SK-N-DZ (cell line): Measurements from ENCODE around the gene CCDC82.

Source experiments
- DNase-seq: peaks from one replicate; pipeline ENCODE4 v3.0.0-alpha.2; 2015; ENCODE audit warnings: low spot score
- small RNA-seq, 2 experiments: library from RNA; depleted of rRNA; stranded (forward); fragments of <200 nt; gene quantifications; one replicate each; pipeline ENCODE3, GENCODE V24; 2014

Gene CCDC82

DNA sequence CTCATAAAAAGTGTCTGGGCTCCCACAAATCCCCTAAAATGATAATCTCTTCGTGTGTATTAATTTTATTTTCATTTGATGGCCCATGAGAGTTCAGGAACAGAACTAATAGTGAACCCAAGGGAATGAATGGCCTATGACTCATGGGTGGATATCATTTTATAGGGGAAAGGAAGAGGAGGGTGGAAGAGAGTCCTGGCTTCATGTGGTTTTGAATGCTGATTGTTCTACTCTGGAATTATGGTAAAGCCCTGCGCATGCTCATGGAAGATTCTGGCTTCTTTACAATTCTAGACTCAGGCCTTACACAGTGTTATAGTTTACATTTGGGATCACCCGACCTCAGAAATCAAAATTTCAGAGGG lies 82.0 kb downstream of the CCDC82 start:
- DNase-seq = no peak

DNA sequence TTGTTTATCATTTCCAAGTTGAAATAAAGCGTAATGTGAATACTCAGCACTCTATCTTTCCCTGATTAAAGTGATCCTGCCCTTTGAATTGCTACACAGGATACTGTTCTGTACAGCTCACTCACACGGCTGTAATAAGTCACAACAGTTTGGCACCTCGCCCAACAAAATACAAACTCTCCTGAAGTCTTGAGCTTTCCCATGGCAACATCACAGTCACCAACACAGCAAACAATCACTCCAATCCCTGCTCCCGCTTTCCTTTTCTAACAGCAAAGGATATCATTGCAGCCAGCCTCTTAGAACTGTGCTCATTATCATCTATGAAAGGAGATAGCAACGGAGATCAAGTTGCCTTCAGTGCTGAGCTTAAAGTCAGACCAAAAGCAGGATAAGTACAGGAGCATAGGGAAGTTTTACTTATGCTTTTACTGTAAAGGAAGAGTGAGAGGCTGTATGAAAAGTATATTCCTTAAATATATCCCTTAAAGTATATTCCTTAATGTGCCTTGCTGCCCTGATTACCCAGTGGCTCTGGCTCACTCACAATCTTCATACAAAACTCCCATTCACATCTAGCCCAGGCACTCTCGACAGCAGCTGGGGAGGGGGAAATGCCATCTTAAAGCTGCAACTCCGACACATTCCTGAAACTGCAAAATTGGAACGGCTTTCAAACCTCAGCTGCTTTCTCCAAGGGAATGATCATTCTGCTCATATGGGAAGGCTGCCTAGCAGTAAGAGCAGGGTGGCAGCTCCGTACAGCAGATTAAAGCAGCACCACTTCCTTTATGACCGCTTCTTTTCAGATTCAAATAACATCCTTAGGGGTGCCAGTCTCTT lies 82.6 kb downstream of the CCDC82 start:
- peak; percentile 0 for DNase-seq

DNA sequence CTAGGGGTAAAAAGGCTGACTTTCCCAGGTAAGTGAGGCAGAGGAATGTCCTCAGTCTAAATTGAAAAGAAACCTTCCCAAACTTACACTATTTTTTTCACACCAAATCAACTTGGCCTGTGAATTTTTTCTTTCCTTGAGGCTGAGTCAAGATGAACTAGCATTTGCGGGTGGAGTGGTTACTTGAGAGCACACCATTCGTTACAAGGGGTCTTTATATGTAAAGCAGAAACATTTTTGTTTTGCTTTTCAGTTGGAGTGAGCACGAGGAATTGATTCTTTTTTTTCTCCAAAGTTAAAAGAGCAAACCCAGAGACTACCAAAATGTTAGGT lies 83.1 kb downstream of the CCDC82 start:
- no peak for DNase-seq

DNA sequence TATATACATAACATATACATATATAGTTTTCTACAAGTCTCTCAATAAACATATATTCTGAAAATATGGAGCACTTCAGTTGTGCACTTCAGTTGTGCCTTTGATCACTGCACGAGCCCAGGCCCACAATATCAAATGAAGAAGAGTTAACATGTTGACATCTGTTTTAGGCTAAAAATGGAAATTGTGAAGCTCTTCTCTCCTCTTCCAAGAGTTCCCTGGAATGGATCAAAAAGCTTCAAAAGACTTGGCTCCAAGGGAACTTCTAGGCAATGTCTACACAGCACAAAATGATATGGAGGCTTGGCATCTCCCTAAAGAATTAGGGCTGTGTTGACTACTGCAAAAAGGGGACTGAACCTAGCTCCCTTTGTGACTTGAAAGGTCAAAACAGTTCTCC lies 83.6 kb downstream of the CCDC82 start:
- no peak for DNase-seq

DNA sequence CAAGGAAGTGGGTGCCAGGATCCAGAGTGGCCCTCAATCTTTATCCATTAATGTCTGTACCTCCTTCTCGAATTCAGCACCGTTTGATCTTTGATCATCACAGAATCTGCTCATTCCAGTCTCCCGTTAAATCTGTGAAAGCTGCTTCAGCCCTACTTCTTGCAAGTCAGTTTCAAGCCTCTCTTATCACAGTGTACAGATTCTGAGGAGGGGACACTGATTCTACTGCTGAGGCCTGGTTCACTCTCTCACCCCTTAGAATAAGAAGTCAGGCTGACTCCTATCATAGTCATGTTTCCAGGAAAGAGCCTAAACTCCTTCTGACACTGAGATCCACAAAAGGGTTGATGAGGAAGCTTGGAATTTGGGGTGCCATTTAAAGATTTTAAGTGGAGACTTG lies 85.7 kb downstream of the CCDC82 start:
- no peak for DNase-seq

- DNase-seq = no peak
Observed at GRCh38 chr11:96303064-96303463, 86.6 kb downstream of the CCDC82 start.

Small RNA genes within 50 kb of the gene (small RNA-seq; reads per million reads assigned to genes)
- 0 reads per million in 2 experiments for gene MIR1260B
